ENCODE data around the gene TBX3.

Gene TBX3

DNA sequence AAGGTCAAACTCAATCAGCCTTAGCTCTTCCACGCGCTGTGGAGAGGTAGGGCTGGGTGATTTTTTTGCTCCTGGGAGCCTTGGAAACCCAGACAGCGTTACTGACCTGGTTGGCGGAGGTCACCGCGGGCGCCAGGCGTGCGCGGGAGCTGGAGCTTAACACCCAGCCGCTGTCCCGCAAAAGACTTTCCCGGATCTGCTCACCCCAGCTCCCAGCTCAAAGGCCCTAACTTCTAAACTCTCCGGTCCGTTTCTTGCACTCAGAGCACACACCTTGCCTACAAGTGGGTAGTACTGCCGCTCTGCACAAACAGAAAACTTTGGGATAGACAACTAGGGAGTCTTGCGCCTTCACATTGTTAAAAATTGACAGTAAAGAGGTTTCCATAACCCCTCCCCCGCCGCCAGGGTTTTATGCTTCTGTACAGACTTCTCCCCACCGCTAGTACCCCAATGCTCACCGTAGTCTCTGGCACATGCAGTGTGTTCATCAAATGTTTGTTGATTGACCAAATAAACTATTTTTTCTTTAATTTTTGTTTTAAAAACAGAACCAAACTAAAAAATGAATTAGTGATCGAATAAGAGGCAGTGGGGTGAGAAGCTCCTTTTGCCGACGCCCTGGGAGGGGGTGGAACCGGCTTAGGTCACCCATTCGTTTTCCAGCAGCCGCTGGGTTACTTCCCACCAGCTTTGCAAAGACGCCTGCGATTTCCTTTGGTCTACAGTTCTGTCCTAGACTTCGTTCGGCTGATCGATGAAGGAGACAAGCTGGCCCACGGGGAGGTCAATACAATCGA is 12.7 kb upstream of the TBX3 start:
- DNase-seq, result no peak

GRCh38 chr12:114695305-114695592 is 11.3 kb upstream of the TBX3 start:
- DNase-seq, result no peak

DNA sequence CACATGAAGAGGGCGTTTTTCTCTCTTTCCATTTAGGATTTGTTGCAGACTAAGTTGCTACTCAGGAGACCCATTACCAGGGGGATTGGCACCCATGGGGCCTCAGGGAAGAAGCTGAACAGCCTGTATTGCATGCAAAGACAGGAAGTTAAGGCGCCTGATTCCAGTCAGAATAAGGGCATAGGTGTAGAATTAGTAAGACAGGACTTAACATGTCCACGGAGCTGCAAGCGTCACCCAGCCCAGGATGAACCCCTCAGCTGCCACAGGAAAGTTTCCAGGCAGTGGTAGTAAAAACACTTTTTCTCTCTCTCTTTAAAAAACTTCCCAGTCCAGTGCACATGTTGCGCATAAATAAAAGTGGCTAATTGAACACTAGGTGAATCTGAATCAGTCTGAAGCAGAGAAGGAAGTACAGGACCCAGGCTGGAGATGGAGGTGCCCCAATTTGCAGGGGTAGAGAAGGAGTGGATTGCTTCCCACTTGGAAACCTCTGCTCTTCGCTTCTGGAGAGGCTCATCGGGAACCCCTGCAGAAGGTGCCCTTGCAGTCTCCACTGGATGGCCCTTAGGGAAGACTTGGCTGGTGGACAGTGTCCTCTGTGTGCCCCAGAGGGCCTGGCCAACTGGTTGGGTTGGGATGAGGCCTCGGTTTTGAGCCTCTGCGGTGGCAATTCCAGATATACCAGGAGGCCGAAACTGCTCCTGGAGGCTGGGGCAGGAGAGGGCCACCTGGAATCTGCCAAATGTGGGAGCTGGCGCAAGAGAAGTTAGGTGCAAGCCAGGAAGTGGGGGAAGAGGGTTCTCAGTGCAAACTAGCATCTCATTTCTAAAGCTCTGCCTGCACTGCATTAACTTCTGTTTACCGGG is 10.7 kb upstream of the TBX3 start:
- DNase-seq, result no peak

- no peak for DNase-seq
Measured at GRCh38 chr12:114693532-114693931, 9.6 kb upstream of the TBX3 start.

DNA sequence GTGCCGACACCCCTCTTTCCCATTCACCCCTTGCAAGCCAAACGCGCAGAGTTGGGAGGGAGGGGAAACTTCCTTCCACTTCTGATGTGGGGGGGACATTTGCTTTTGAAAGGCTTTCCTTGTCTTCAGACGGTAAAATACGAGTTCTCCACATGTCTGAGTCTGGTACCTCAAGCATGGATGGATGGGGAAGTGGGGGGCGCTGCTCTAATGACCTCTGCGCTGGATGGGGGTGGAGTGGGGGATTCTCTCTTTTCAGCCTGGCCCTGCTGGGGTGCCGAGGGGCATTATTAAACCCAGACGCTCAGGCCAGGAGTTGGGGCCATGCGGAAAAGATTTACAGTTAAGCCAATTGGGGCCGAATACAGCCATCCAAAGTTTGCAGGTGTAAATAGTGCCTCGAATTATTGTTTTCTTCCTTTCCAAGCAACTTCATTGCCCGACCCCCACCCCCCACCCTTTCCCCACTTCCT is 9.1 kb upstream of the TBX3 start:
- no peak for DNase-seq

- DNase-seq, result no peak
Measured at GRCh38 chr12:114692186-114693058, 8.4 kb upstream of the TBX3 start.

GRCh38 chr12:114691763-114692185 is 7.8 kb upstream of the TBX3 start:
- DNase-seq, result no peak

- DNase-seq, result no peak
Measured at GRCh38 chr12:114691196-114691595, 7.2 kb upstream of the TBX3 start.

DNA sequence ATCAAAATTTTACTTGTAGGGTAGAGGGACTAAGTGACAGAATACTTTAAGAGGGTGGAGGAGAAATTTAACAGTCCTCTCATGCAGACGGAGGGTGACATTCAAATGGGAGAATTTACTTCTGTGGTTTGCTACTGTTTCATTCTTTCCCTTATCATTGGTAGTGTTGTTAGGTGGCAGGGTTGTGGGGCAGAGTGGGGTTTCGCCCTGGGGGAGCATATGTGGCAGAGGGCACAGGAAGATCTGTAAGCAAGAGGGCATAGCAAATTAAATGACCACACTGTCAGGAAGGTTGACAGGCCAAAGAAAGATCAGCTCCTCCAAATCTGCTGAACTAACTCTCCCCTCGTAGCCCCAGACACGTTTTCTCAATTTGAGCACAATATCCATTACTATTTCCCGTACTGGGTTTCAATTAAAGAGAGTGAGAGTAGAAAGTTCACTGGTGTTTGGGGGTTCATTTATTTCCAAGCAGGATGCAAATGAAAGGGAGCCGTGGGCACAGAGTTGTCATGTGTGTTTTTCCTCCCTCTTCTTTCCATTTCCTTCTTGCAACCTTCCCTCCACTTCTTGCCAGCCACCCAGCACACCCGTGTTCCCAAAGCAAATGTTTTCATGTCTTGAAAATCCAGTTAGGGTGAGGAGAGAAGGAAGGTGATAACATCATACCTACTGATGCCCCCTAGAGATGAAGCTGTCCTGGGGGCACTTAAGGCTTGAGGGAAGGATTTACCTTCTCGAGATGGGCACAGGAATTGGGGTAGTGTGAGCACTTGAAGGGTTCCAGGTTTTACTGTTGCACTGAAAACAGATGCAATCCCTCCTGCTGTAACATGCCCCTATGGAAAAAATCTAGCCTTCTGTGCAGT is 6.5 kb upstream of the TBX3 start:
- no peak for DNase-seq

GRCh38 chr12:114689075-114689994 is 5.4 kb upstream of the TBX3 start:
- DNase-seq, result no peak

- no peak for DNase-seq
Measured at GRCh38 chr12:114688256-114688845, 4.4 kb upstream of the TBX3 start.

GRCh38 chr12:114687802-114688201 is 3.8 kb upstream of the TBX3 start:
- DNase-seq, result no peak

GRCh38 chr12:114686773-114687500 is 3.0 kb upstream of the TBX3 start:
- no peak for DNase-seq

DNA sequence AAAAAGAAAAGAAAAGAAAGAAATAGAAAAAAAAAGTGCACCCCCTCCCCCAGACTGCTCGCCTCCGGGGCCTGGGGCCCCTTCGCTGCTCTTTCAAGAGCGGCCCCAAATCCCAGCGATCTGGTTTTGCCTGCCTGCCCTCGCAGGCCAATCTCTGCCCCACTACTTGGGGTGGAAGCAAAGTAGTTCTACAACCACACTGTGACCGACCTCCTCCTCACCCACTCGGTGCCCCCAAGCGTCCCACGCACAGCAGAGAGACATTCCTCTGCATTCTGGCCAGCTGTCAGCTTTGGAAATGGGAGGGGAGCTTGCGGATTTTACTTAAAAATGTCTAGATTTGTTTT is 2.4 kb upstream of the TBX3 start:
- no peak for DNase-seq

DNA sequence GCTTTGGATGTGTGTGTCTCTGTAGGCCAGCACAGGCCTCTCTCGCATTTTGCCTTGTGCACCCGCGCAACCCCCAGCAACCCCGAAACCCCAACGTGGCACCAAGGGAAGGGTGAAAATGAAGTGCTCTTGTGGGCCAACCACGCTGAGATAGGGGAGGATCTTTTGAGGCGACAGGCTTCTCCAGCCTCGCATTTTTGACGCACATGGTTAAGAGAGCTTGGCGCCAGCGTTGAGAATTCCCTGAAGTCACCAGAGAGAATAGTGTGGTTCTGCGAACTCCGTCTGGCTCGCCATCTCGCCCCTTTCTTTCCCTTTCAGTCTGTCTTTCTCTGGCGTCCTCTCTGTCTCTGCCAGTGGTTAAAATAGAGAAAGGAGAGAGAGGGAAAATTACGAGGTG is 1.9 kb upstream of the TBX3 start:
- no peak for DNase-seq

- DNase-seq, result no peak
Measured at GRCh38 chr12:114685320-114685781, 1.4 kb upstream of the TBX3 start.

GRCh38 chr12:114684870-114685273 is 897 bp upstream of the TBX3 start:
- no peak for DNase-seq

DNA sequence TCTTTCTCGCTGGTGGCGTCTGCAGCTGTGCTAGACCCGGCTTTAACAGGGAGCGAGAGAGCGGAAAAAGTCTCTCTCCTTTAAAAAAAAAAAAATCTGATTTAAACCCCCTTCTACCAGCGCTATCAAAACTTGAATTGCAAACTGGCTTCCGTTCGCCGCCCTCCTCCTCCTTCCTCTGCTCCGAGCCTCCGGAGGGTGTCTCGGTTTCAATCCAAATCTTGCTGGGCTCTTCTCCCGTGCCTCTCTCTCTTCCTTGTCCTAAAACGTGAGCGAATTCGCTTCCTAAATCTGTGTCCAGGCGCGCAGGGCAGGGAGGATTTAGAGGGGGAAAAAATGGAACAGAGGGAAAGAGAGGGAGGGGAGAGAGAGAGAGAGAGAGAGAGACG is 272 bp downstream of the TBX3 start:
- DNase-seq, result no peak

Measured in fibroblast of skin of scalp (primary cell).